HCT116 (cell line): Measurements from ENCODE around the gene SELL. TPM values are rescaled to one million over a fixed set of nuclear protein-coding genes. Genes with fewer than 3 reads are reported as not detected.
"Not testable (repeated sequence)": the region's sequence is repeated elsewhere in the genome, so short reads cannot be mapped to it uniquely, and the experiment has no call there.

Source experiments
- ATAC-seq: fragments of 200-7000 bp; cut with Tn5 transposase; 2 replicates; pipeline ENCODE4 v1.9.1; 2020; ENCODE audit warnings: mild to moderate bottlenecking, moderate library complexity
- BruUV-seq: library from RNA; stranded (reverse); fragments of 400-500 nt; replicated peaks from 2 replicates; lab custom pipeline; 2021; lab: Mats Ljungman, UMichigan
- CTCF ChIA-PET: fragments of 300-600 bp; sonication (Branson Sonifier 250); formaldehyde crosslinking; loops from one replicate; lab custom pipeline; 2021; ENCODE audit warnings: antibody characterized with exemption; lab: Charles Lee
- POLR2A ChIA-PET: fragments of 300-600, 350-600 bp; sonication (Branson Sonifier 250); formaldehyde crosslinking; loops from one replicate; lab custom pipeline; 2021; ENCODE audit warnings: antibody characterized with exemption; lab: Charles Lee
- RAD21 ChIA-PET, 2 experiments: fragments of 300-600 bp; sonication (Branson Sonifier 250); formaldehyde crosslinking; loops; one replicate each; lab custom pipeline; 2023; ENCODE audit warnings: low total read pairs in 2 of 2; ENCODE audit not compliant: uncharacterized antibody in 2 of 2, unreplicated experiment in 2 of 2, low non-redundant PET in 1 of 2; lab: Charles Lee
- DNase-seq: peaks from one replicate; pipeline ENCODE4 v3.0.0-alpha.2; 2010; ENCODE audit warnings: low read depth, low spot score
- H2AFZ ChIP-seq: fragments of 200-600 bp; shearing (Covaris generic), sonication (generic); 2 replicates; pipeline ENCODE4 v1.6.1; 2017; ENCODE audit warnings: low read depth, mixed run types, mixed read lengths, antibody characterized with exemption, low read length; ENCODE audit not compliant: poor library complexity, severe bottlenecking
- H3K27ac ChIP-seq: 2 replicates; pipeline ENCODE4 v1.5.1; 2012; ENCODE audit warnings: low read depth, low read length
- H3K27me3 ChIP-seq: fragments of 200-600 bp; sonication (generic); 2 replicates; pipeline ENCODE4 v1.6.1; 2016; ENCODE audit warnings: mixed run types, low read length, mixed read lengths; ENCODE audit not compliant: insufficient read depth
- H3K36me3 ChIP-seq, 2 experiments: fragments of 200-500 bp in 1 of 2; fragments of 200-600 bp in 1 of 2; sonication (Bioruptor generic) in 1 of 2; sonication (generic) in 1 of 2; 2 replicates each; pipeline versions ENCODE4 v1.5.1 to v1.6.1; 2014 to 2016; ENCODE audit warnings: low read length in 2 of 2, inconsistent platforms in 1 of 2, mixed read lengths in 1 of 2, mixed run types in 1 of 2; ENCODE audit not compliant: insufficient read depth in 2 of 2, control insufficient read depth in 1 of 2
- H3K4me1 ChIP-seq, 2 experiments: fragments of 200-600 bp in 1 of 2; sonication (generic) in 1 of 2; 2 replicates each; pipeline versions ENCODE4 v1.5.1 to v1.6.1; 2012 to 2017; ENCODE audit warnings: low read length in 2 of 2, inconsistent platforms in 1 of 2, mild to moderate bottlenecking in 1 of 2, mixed read lengths in 1 of 2, mixed run types in 1 of 2, moderate library complexity in 1 of 2; ENCODE audit not compliant: insufficient read depth in 2 of 2, control insufficient read depth in 1 of 2
- H3K4me2 ChIP-seq: fragments of 200-600 bp; sonication (generic); 2 replicates; pipeline ENCODE4 v1.6.1; 2017; ENCODE audit warnings: mixed run types, low read length, mixed read lengths
- H3K4me3 ChIP-seq, 2 experiments: fragments of 200-600 bp in 1 of 2; sonication (generic) in 1 of 2; replicated peaks in 1 of 2; 2 replicates each; pipeline ENCODE4 v1.5.1; 2011 to 2016; ENCODE audit warnings: low read length in 2 of 2, control low read depth in 1 of 2, low read depth in 1 of 2, mild to moderate bottlenecking in 1 of 2, mixed read lengths in 1 of 2, mixed run types in 1 of 2
- H3K79me2 ChIP-seq: fragments of 200-600 bp; sonication (generic); 2 replicates; pipeline ENCODE4 v1.6.1; 2017; ENCODE audit warnings: mild to moderate bottlenecking, mixed run types, low read length, moderate library complexity, mixed read lengths; ENCODE audit not compliant: insufficient read depth
- H3K9ac ChIP-seq: fragments of 200-600 bp; sonication (generic); 2 replicates; pipeline ENCODE4 v1.6.1; 2016; ENCODE audit warnings: low read length, mixed read lengths
- H3K9me2 ChIP-seq: fragments of 200-600 bp; sonication (generic), shearing (Covaris generic); 2 replicates; pipeline ENCODE4 v1.6.1; 2017; ENCODE audit warnings: mixed run types, mild to moderate bottlenecking, moderate library complexity; ENCODE audit not compliant: insufficient read depth
- H3K9me3 ChIP-seq, 2 experiments: fragments of 200-500 bp in 1 of 2; fragments of 200-600 bp in 1 of 2; sonication (Bioruptor generic) in 1 of 2; sonication (generic) in 1 of 2; 2 replicates each; pipeline ENCODE4 v1.6.1; 2014 to 2017; ENCODE audit warnings: low read length in 2 of 2, mixed read lengths in 2 of 2, inconsistent platforms in 1 of 2, low read depth in 1 of 2, mild to moderate bottlenecking in 1 of 2, mixed run types in 1 of 2, moderate library complexity in 1 of 2; ENCODE audit not compliant: control insufficient read depth in 1 of 2, insufficient read depth in 1 of 2
- H4K20me1 ChIP-seq: fragments of 200-600 bp; sonication (generic), shearing (Covaris generic); 2 replicates; pipeline ENCODE4 v1.6.1; 2017; ENCODE audit warnings: mixed run types, mild to moderate bottlenecking, moderate library complexity; ENCODE audit not compliant: insufficient read depth
- CBX3 ChIP-seq: IDR thresholded peaks from 2 replicates; pipeline ENCODE4 v1.6.1; 2012; ENCODE audit warnings: low read depth
- ELF1 ChIP-seq: IDR thresholded peaks from 2 replicates; pipeline ENCODE4 v1.6.1; 2012; ENCODE audit warnings: low read depth, borderline replicate concordance
- EZH2 ChIP-seq: fragments of 200-600 bp; sonication (generic); IDR thresholded peaks from 2 replicates; pipeline ENCODE4 v1.6.1; 2017; ENCODE audit warnings: antibody characterized with exemption, mixed run types
- RAD21 ChIP-seq: IDR thresholded peaks from 2 replicates; pipeline ENCODE4 v1.6.1; 2012; ENCODE audit warnings: low read depth, mild to moderate bottlenecking
- SIN3A ChIP-seq: IDR thresholded peaks from 2 replicates; pipeline ENCODE4 v1.6.1; 2012; ENCODE audit warnings: low read depth
- intact Hi-C: fragments of 100-400 bp; cut with micrococcal nuclease; formaldehyde crosslinking; loops from 2 replicates; pipeline ENCODE4 v1.10.0; 2022
- total RNA-seq: library from RNA; stranded (reverse); gene quantifications from one replicate; pipeline ENCODE4 v1.2.1, GENCODE V29; 2021; ENCODE audit not compliant: unreplicated experiment

Gene SELL
- total RNA-seq, 1 experiment from 2014 or later: 4.1 TPM

DNA sequence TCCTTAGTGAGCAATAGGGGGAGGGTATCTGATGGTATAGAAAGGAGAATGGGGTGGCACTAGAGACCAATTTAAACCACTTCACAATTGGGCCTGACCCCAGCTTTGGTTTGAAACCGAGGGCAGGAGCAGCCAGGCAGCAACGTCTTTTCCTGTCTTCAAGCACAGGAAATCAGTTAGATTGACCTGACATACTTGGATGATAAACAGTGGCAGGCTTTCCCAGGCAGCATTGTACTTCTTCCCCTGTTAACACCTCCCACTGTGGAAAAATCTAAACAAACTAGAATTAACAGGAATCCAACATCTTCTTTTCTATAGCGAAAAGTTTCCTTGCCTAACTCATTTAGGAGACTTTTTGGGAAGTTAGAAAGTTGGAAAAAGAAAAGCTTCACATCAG lies 40.6 kb downstream of the SELL start:
- Histone ChIP-seq H3K27me3 (no peaks in the 10 kb centered on the region), H3K9me3 (no peaks in the 10 kb centered on the region), H3K79me2 (no peaks in the 10 kb centered on the region), H3K27ac (no peak overlapping the region), H3K36me3 (no peaks in the 10 kb centered on the region), H3K9me2 (no peaks in the 10 kb centered on the region)
- no TSS peak for BruUV-seq
- CTCF ChIA-PET: no interaction called here
- TF ChIP-seq ELF1: no peak
- TF ChIP-seq CBX3: no peak
- TF ChIP-seq EZH2: no peak
- TF ChIP-seq SIN3A: no peak
- TF ChIP-seq RAD21: no peak
- TF ChIP-seq, all 23 proteins: peak for 0
- no peaks in the 10 kb centered on the region for H4K20me1 ChIP-seq
- DNase-seq: no peak
- intact Hi-C loops: no loop called here
- no peak overlapping the region for H3K4me2 ChIP-seq
- no peak overlapping the region for H3K9ac ChIP-seq
- ChIA-PET POLR2A (no interaction called here), RAD21 (no interaction called here)
- ATAC-seq: no peak
- no peak overlapping the region for H3K4me3 ChIP-seq
- H2AFZ ChIP-seq: no peak overlapping the region
- H3K4me1 ChIP-seq: no peaks in the 10 kb centered on the region

DNA sequence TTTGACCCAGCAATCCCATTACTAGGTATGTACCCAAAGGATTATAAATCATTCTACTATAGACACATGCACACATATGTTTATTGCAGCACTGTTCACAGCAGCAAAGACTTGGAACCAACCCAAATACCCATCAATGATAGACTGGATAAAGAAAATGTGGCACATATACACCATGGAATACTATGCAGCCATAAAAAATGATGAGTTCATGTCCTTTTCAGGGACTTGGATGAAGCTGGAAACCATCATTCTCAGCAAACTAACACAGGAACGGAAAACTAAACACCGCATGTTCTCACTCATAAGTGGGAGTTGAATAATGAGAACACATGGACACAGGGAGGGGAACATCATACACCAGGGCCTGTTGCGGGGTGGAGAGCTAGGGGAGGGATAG lies 41.2 kb downstream of the SELL start:
- BruUV-seq, H4K20me1 ChIP-seq, DNase-seq, ATAC-seq, H3K4me2 ChIP-seq, CTCF ChIA-PET, H3K27me3 ChIP-seq, H3K4me3 ChIP-seq, H3K9me2 ChIP-seq, H2AFZ ChIP-seq, H3K27ac ChIP-seq, intact Hi-C loops, H3K9me3 ChIP-seq, POLR2A ChIA-PET, H3K4me1 ChIP-seq, H3K79me2 ChIP-seq, H3K36me3 ChIP-seq, RAD21 ChIA-PET, H3K9ac ChIP-seq: not testable (repeated sequence)

DNA sequence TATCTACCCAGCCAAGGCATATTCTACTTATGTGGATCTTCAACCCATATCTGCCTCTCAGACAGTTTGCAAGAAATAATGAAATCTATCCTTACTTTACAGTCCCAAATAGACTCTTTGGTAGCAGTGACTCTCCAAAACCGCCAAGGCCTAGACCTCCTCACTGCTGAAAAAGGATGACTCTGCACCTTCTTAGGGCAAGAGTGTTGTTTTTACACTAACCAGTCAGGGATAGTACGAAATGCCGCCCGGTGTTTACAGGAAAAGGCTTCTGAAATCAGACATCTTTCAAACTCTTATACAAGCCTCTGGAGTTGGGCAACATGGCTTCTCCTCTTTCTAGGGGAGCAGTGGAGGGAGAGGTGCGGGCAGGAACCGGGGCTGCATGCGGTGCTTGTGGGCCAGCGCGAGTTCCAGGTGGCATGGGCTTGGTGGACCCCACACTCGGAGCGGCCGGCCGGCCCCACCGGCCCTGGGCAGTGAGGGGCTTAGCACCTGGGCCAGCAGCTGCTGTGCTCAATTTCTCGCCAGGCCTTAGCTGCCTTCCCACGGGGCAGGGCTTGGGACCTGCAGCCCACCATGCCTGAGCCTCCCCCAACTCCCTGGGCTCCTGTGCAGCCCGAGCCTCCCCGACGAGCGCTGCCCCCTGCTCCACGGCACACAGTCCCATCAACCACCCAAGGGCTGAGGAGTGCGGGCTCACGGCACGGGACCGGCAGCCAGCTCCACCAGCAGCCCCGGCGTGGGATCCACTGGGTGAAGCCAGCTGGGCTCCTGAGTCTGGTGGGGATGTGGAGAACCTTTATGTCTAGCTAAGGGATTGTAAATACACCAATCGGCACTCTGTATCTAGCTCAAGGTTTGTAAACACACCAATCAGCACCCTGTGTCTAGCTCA lies 43.5 kb downstream of the SELL start:
- DNase-seq, H3K9ac ChIP-seq, H3K9me3 ChIP-seq, intact Hi-C loops, ATAC-seq, H3K4me3 ChIP-seq, H3K27me3 ChIP-seq, H2AFZ ChIP-seq, H3K9me2 ChIP-seq, RAD21 ChIA-PET, H3K4me1 ChIP-seq, H4K20me1 ChIP-seq, BruUV-seq, H3K36me3 ChIP-seq, H3K27ac ChIP-seq, H3K4me2 ChIP-seq, CTCF ChIA-PET, H3K79me2 ChIP-seq, POLR2A ChIA-PET: not testable (repeated sequence)

DNA sequence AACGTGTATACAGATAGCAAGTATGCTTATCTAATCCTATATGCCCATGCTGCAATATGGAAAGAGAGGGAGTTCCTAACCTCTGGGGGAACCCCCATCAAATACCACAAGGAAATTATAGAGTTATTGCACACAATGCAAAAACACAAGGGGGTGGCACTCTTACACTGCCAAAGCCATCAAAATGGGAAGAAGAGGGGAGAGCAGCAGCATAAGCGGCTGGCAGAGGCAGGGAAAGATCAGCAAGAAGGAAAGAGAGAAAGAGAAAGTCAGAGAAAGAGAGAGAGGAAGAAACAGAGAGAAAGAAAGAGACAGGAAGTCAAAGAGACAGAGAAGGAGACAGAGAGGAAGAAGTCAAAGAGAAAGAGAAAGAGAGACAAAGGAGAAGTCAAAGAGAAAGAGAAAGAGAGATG lies 44.2 kb downstream of the SELL start:
- H3K9me2 ChIP-seq, intact Hi-C loops, H3K36me3 ChIP-seq, DNase-seq, H3K4me2 ChIP-seq, RAD21 ChIA-PET, ATAC-seq, H4K20me1 ChIP-seq, POLR2A ChIA-PET, H3K27ac ChIP-seq, H3K9ac ChIP-seq, H2AFZ ChIP-seq, H3K79me2 ChIP-seq, CTCF ChIA-PET, H3K4me1 ChIP-seq, H3K4me3 ChIP-seq, H3K27me3 ChIP-seq, H3K9me3 ChIP-seq, BruUV-seq: not testable (repeated sequence)
